Measurements from ENCODE around the gene CLUH.

GRCh38 chr17:2672026-2672425, 39.5 kb downstream of the CLUH start:
- TF ChIP-seq CTCF (IDR thresholded peaks at IDR 0.05 in 8 of 11, conservative IDR thresholded peaks at IDR 0.05 in 3 of 11) = no peak
- TF ChIP-seq POLR2AphosphoS5 (IDR thresholded peaks at IDR 0.05) = no peak
- no peak for TF ChIP-seq POLR2A (IDR thresholded peaks at IDR 0.05)
